G401.6 (cell line): ENCODE data around the gene ITGA11.
"Not testable (repeated sequence)": the region's sequence is repeated elsewhere in the genome, so short reads cannot be mapped to it uniquely, and the experiment has no call there.

Source experiments
- FAIRE-seq: peaks from 2 replicates; lab custom pipeline; 2012; peaks lifted over from hg19 to GRCh38; lab: Jason Lieb, UNC

ITGA11 gene

DNA sequence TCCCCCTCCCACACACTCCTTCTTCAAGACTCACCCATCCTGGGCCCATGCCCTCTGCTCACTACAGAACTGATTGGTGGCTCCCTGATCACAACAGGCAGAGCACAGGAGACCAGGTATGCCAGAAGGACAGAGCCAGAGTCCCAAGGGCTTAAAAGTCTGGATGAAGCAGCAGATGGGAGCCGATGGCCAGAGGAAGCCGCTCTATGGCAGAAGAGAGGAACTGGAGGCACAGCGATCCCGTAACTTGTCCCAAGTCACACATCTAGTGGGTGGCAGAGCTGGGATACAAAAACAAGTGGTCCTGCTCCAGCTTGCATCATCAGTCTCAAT is 20.7 kb downstream of the ITGA11 start:
- no peak for FAIRE-seq

DNA sequence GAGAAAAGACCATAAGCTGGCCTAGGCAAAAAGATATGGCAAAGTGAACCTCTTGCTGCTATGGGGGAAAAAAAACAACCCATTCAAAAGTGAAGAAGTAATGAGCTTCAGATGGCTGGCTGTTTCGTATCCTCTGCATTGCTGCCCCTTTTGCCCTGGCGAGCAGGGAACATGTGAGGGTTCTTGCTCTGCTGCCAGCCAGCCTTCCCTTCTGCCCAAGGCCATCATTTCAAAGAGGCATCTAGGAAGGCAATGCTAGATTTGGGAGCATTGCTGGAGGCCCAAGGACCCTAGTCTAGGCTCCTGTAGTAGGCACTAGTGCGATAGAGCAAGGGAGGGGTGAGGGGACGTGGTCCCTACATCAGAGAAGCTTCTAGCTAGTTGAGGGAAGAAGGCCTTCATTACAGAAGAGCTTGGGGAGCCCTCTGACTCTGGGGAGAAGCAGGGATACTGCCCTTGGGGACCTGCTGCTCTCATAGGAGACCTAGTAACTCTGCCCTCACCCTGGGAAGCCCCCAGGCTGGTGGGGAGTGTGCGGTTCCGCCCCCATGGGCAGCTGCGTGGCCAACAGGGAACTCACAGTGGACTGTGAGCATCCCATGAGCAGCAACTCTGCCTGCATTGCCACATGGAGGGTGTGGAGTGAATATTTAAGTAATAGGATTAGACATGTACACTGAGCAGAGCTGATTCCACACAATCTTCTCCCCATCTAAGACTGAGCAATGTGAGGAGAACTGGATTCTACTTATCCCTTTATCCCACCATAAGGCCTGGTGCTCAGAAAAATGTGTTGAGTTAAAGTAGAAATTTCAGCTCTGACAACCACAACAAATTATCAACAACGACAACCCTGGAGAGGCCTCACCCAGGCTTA is 21.3 kb downstream of the ITGA11 start:
- no peak for FAIRE-seq

DNA sequence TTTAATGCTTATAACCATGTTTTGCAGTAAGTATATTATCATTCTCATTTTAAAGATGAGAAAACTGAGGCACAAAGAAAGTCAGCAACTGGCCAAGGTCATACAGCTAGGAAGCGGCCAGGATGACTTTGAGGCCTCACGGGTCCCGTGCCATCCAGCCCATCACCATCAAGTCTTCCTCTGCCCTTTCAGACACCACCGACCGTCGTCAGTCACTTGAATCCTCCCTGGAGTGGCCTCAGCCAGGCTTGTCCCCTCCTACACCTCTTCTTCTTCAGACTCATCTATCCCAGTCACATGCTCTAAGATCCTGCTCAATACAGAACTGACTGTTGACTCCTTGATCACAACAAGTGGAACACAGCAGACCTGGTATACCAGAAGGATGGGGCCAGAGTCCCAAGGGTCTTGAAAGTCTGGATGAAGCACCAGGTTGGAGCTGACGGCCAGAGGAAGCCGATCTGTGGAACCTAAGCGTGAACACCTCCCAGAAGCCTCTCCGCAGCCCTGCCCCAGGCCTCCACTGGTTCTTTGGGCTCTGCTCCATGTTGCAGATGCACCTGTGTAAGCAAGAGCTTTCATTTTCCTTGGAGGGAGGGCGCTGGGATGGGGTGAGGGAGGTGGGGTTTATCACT is 22.1 kb downstream of the ITGA11 start:
- no peak for FAIRE-seq

DNA sequence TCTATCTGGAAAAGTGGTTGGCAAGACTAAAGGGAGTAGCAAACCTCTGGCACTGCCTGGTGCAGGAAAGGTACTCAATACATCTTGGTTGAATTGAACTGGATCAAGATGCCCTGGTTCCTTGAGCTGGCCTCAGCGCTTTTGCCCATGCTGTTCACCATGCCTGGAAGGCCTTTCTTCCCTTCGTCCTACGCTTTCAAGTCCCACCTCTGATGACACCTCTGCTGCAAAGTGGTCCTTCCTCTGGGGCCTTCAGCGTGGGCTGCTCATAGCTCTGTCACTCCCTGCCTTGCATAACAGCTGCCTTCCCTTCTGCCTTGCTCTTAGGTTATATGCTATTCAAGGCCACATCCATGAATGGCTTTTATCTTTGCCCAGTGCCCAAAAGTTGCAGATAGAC is 23.0 kb downstream of the ITGA11 start:
- FAIRE-seq: no peak

DNA sequence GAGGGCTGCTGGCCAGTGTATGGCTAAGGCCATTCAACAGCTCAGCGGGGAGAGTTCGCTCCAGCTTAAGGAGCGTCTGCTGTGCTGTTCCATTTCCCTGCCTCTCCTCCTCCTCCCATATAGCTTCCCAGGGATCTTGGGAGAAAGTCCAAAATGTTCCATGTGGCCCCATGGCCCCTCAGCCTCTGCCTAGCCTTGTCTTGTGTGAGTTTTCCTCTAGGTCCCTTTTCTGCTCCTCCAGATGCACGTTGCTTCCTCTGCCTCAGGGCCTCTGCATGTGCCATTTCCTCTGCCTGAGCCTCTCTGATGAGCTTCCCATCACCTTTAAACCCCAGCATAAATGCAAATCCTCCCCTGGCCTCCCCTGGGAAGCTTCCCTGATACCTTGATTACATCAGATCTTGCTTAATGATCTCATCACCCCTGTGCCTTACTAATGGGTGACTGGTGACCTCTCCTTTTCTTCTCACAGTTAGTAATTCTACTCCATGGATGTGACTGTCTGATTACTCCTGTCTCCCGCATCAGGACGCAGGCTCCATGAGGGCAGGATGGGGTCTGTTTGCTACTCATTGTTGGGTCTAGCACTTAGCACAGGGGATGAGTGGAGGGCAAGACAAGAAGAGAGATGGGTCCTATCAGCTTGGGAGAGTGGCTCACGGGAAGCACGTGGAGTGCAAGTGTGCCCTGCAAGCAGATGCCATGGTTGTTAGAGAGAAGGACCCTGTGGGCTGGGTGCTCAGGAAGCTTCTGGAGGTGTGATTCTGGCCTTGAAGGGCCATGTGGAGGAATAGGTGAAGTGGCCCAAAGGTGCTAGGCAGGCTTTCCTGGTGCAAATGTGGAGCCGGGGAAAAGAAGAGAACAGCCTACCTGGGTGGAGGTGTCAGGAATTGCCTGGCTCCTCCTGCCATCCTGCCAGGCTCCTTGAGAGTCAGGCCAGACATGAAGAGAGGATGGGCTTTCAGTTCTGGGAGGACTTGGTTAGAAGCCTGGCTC is 23.8 kb downstream of the ITGA11 start:
- FAIRE-seq: no peak

DNA sequence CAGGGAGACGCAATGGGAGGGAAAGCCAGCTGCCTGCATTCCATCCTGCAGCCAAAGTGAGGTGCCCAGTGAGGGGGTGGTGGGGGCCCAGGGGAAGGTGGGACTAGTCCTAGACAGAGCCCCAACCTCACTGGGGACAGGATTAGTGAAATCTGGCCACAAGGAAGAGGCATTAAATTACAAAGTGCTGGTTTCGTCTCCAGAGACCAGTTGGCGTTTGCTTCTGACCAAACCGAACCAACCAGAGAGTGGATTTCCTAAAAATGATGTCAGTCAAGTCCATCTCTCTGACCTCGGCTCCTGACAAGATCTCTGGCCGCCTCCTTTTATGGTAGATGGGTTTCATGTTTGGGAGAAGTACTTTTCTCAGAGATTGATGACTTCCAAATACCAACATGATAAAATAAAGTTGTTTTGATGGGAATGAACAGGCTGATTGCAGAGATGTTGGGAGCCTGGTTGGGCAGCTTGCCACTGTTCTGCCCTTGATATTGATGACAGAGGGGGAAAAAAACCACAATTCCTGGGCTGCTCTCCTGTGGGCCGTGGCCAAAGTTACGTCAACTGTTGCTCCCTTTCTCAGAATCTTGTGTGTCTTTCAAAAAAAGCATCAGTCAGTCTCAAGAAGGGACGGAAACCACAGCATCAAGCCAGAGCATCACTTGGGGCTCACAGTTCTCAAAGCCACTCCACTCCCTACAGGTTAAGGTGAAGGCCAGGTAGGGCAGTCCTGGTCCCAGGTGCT is 24.6 kb downstream of the ITGA11 start:
- FAIRE-seq: no peak

DNA sequence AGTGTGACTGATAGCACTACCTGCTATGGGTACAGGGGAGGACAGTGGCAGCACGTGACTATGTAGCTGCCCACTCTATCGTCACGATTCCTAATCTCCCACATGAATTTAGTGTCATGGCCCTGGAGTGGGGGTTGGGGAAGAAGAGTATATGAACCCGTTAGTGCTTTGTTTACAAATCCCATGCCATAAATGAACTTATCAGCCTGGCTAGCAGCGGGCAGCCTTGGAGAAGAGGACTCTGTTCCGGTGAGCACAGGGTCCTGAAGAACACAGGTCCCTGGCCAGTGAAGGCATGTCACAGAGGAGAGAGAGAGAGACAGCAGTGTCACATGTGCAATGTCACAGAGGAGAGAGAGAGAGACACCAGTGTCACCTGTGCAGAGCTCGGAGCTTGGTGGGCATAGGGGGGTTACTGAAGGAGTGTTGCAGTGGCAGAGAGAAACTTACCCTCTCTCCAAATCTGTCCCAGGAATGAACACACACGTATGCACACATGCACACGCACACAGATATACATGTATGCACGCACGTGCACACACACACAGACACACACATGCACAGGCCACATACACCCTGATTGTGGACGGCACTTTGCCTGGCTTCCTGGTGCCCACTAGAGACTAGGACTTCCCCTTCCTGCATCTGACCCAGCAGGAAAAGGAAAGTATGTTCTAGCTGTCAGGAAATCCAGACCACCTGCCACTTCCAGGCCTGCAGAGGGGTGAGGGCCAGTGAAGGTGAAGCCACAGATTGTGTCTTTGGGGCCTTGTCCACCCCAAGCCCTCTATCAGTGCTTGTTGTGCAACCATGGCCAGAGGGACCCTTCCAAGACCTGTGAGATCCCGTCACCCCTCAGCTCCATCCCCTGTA is 26.3 kb downstream of the ITGA11 start:
- FAIRE-seq: no peak

DNA sequence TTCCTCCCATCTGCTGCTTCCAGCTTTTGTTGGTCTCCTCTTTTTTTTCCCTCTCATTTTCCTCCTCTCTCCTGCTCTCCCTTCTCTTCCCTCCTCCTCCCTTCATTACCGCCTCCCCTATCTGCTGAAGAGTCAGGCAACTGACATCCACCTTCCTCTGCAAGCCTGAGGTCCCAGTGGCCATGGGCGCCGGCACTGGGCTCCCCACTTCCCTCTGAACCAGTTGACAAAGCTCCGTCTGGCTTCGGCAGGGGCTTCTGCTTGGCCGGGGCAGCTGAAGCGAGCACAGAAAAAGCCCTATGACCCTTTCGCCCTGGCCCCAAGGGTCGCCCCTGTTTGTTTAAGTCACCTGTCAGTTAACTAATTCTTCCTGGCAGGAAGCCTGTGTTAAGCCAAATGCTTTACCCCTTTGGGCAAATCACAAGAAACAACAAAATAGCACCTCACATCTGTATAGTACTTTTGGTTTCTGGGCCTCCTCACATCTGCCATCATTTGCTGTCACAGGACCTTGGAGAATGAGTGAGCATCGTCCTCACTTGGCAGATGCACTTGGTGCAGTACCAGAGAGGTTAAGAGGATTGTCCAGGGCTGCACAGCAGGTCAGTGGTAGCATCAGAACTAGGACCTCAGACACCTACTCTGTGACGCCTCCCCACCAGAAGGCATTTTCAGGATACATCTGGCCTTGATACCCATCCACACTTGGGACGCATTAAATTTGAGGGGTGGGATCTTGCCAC is 27.7 kb downstream of the ITGA11 start:
- no peak for FAIRE-seq

DNA sequence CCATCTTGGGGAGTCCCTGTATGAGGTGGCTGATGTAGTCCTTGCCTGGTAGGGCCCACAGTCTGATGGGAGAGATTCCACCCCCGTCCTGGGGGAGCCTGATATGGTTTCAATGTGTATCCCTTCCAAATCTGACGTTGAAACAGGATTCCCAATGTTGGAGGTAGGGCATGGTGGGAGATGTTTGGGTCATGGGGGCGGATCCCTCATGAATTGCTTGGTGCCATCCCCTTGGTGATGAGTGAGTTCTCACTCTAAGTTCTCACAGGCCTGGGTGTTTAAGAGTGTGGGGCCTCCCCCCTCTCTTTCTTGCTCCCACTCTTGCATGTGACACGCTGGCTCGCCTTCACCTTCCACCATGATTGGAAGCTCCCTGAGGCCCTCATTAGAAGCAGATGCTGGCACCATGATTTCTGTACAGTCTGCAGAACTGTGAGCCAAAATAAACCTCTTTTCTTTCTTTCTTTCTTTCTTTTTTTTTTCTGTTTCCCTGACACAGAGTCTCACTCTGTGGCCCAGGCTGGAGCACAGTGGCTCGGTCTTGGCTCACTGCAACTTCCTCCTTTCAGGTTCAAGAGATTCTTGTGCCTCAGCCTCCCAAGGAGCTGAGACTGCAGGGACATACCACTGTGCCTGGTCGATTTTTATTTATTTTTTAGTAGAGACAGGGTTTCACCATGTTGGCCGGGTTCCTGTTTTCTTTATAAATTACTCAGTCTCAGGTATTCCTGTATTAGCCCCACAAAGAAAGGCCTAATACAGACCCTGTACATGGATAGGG is 28.6 kb downstream of the ITGA11 start:
- no peak for FAIRE-seq

DNA sequence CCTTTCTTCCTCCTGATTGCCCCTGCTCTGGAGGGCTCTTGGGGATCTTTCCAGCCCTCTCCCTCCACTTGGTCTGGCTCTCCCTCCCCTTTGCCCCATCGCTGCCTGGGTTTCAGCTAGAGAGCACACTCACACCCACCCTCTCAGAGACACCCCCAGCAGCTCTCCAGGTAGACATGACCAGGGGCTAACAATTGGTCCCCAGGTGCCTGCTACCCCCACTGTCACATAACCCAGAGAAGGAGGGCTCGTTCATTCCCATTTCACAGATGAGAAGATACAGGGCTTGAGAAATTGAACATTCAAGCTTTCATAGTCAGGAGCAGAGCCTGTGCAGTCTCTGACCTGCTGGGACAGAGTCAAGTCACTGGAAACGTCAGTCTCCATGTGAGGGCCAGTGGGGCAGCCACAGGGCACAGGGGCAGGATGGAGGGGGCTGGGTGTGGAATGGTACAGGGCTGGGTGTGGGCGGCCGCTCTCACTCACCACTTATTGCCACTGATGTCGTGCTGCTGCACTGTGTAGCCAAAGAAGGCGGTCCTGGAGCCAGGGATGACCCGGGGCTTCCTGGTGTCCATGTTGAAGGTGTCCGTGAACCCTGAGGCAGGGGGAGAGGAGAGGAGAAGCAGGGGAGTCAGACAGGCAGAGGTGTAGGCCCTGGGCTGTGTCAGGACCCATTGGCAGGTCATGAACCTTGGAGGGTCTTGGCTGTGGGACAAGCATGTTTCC is 29.4 kb downstream of the ITGA11 start:
- FAIRE-seq: no peak

DNA sequence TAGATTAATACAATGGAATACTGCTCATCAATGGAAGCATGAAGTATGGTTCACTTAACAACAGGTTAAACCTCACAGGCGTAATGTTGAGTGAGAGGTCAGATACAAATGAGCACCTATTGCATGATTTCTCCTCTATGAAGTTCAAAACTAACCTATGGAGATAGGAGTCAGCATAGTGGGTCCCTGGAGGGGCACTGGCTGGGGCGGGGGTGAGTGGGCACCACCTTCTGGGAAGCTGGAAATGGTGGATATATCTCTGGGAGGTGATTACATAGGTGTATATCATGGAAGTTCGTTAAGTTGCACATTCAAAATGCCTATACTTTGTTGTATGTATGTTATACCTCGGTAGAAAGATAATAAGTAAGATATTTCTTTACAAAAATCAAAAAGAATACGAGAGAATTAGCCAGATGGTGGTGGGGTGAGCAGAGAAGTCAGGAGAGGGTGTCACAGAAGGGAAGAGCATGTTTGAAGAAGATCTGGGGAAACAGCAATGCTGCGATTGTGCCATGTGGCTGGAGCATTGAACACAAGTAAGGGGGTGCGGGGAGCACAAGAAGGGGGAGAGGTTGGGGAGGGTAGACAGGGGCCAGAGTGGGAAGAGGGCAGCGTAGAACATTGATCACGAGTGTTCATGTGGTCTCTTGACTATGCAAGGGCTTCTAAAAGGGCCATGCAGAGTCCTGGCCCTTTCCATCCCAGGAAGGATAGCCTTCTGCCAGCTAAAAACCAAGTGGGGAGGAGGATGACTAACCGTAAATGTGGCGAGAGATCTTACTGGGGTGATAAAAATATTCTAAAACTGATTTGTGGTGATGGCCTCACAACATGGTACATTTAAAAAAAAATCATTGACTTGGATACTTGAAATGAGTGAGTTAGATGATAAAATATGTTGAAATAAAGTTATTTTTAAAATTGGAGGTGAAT is 30.2 kb downstream of the ITGA11 start:
- FAIRE-seq: no peak

DNA sequence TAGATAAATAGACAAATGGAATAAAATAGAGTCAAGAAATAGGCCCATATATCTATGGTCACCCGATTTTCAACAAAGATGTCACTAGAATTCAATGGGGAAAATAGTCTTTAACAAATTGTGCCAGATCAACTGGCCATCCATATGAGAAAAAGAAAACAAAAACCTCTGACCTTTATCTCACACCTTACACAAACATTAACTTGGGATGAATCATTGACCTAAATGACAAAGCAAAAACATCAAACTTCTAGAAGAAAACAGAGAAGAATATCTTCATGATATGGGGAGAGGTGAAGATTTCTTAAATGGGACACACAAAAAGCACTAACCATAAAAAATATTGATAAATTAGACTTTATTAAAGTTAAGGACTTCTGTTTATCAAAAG is 31.9 kb downstream of the ITGA11 start:
- no peak for FAIRE-seq

DNA sequence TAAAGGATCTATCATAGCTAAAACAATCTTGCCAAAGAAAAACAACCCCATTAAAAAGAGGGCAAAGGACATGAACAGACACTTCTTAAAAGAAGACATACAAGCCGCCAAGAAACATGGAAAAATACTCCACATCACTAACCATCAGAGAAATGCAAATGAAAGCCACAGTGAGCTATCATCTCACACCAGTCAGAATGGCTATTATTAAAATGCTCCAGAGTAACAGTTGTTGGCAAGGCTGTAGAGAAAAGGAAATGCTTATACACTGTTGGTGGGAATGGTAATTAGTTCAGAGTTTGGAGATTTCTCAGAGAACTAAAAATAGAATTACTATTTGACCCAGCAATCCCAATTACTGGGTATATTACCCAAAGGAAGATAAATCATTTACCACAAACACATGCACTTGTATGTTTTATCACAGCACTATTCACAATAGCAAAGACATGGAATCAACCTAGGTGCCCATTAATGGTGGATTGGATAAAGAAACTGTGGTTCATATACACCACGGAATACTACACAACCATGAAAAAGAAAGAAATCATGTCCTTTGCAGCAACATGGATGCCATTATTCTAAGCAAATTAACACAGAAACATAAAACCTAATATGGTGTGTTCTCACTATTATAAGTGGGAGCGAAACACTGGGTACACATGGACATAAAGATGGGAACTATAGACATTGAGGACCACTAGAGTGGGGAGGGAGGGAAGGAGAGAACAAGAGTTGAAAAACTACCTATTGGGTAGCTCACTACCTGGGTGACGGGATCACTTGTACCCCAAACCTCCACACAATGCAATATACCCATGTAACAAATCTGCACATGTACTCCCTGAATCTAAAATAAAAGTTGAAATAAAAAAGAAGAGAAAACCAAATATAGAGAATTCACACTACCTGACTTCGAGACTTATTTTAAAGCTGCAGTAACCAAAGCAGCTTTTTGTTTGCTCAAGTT is 32.6 kb downstream of the ITGA11 start:
- FAIRE-seq: no peak

DNA sequence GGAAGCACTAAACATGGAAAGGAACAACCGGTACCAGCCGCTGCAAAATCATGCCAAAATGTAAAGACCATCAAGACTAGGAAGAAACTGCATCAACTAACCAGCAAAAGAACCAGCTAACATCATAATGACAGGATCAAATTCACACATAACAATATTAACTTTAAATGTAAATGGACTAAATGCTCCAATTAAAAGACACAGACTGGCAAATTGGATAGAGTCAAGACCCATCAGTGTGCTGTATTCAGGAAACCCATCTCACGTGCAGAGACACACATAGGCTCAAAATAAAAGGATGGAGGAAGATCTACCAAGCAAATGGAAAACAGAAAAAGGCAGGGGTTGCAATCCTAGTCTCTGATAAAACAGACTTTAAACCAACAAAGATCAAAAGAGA is 34.0 kb downstream of the ITGA11 start:
- not testable (repeated sequence) for FAIRE-seq

DNA sequence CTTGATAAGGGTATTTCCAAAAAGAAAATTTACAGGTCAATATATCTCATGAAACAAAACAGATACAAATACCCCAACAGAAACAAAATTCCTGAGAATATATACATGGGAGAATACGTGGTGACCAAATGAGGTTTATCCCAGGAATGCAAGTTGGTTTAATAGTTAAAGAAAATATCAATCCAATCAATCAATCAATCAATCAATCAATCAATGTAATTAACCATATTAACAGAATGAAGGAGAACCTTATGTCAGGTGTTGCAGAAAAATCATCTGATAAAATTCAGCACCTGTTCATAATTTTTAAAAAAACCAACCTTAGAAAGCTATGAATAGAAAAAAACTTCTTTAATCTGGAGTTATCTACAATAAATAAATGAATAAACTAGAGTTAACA is 35.9 kb downstream of the ITGA11 start:
- FAIRE-seq: no peak

DNA sequence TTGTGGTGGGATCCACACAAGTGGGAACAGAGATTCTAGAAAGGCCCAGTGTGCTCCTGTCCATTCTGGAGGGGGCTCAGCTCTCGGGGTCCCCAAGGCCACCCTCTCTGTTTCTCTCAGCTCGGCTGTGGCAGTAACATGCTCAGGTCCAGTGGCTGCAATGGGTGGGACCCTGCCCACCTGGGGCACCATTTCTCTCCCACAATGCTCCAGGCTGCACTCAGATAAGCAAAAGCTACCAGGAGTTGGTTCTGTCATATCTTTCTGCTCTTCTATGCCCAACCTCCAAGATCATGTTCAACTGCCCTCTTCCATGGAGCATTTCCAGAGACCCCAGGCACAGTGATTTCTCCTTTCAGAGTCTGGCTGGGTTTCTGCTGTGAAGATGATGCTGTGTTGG is 40.8 kb downstream of the ITGA11 start:
- no peak for FAIRE-seq
